ENCODE data around the gene FGF8. TPM values are rescaled to one million over a fixed set of nuclear protein-coding genes. Genes with fewer than 3 reads are reported as not detected.

FGF8 gene
- total RNA-seq, 1 experiment from 2014 or later, result not detected

GRCh38 chr10:101760510-101760909, 15.4 kb downstream of the FGF8 start:
- Histone ChIP-seq H4K20me1 (ENCODE audit: low read length) (no peaks in the 10 kb centered on the region), H3K9ac (ENCODE audit: low read length) (no peak overlapping the region), H3F3A (ENCODE audit: low read length, unreplicated experiment) (no peaks in the 10 kb centered on the region), H3K27ac (ENCODE audit: low read length) (no peak overlapping the region), H3K4me2 (ENCODE audit: low read length) (no peak overlapping the region), H2AFZ (ENCODE audit: low read length) (no peak overlapping the region), H3K4me3 (ENCODE audit: low read length) (no peak overlapping the region), H3K79me2 (ENCODE audit: low read length) (no peaks in the 10 kb centered on the region), H3K4me1 (ENCODE audit: insufficient read depth, low read length) (no peaks in the 10 kb centered on the region), H3K9me2 (replicated peaks; ENCODE audit: low read length) (no peaks in the 10 kb centered on the region), H3K9me3 (ENCODE audit: low read length) (no peaks in the 10 kb centered on the region), H3K36me3 (ENCODE audit: low read depth, low read length) (no peaks in the 10 kb centered on the region), H3K27me3 (ENCODE audit: low read length) (no peaks in the 10 kb centered on the region)
- ChIA-PET CTCF (no interaction called here), POLR2A (ENCODE audit: unreplicated experiment) (no interaction called here)
- ATAC-seq (no peak), DNase-seq (no peak)
- intact Hi-C loops (cut with micrococcal nuclease), result no loop called here
- no TSS peak for BruUV-seq (replicated peaks)
- TF ChIP-seq EZH2 (IDR thresholded peaks at IDR 0.05; ENCODE audit: low read length, unreplicated experiment) (no peak), EZH2phosphoT487 (IDR thresholded peaks at IDR 0.05; ENCODE audit: borderline replicate concordance, low read length) (no peak)
- TF ChIP-seq, protein P1, sequence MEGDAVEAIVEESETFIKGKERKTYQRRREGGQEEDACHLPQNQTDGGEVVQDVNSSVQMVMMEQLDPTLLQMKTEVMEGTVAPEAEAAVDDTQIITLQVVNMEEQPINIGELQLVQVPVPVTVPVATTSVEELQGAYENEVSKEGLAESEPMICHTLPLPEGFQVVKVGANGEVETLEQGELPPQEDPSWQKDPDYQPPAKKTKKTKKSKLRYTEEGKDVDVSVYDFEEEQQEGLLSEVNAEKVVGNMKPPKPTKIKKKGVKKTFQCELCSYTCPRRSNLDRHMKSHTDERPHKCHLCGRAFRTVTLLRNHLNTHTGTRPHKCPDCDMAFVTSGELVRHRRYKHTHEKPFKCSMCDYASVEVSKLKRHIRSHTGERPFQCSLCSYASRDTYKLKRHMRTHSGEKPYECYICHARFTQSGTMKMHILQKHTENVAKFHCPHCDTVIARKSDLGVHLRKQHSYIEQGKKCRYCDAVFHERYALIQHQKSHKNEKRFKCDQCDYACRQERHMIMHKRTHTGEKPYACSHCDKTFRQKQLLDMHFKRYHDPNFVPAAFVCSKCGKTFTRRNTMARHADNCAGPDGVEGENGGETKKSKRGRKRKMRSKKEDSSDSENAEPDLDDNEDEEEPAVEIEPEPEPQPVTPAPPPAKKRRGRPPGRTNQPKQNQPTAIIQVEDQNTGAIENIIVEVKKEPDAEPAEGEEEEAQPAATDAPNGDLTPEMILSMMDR (conservative IDR thresholded peaks at IDR 0.05; ENCODE audit: low read depth, low read length), result no peak

GRCh38 chr10:101759309-101760247, 16.3 kb downstream of the FGF8 start:
- ATAC-seq (no peak), DNase-seq (no peak)
- ChIA-PET CTCF (interaction anchor here (0.6 kb wide), 1 partner anchor 50 kb away, joined by 4 read pairs; no protein-coding TSS in a partner anchor), POLR2A (ENCODE audit: unreplicated experiment) (no interaction called here)
- Histone ChIP-seq H3K4me1 (ENCODE audit: insufficient read depth, low read length) (no peaks in the 10 kb centered on the region), H3K9ac (ENCODE audit: low read length) (no peak overlapping the region), H3K36me3 (ENCODE audit: low read depth, low read length) (no peaks in the 10 kb centered on the region), H3K9me2 (replicated peaks; ENCODE audit: low read length) (no peaks in the 10 kb centered on the region), H3K79me2 (ENCODE audit: low read length) (no peaks in the 10 kb centered on the region), H3K4me3 (ENCODE audit: low read length) (no peak overlapping the region), H3K4me2 (ENCODE audit: low read length) (no peak overlapping the region), H3F3A (ENCODE audit: low read length, unreplicated experiment) (no peaks in the 10 kb centered on the region), H3K9me3 (ENCODE audit: low read length) (no peaks in the 10 kb centered on the region), H3K27ac (ENCODE audit: low read length) (no peak overlapping the region), H2AFZ (ENCODE audit: low read length) (no peak overlapping the region), H3K27me3 (ENCODE audit: low read length) (no peaks in the 10 kb centered on the region), H4K20me1 (ENCODE audit: low read length) (no peaks in the 10 kb centered on the region)
- BruUV-seq (replicated peaks), result no TSS peak
- intact Hi-C loops (cut with micrococcal nuclease), result no loop called here
- TF ChIP-seq, protein P1 (conservative IDR thresholded peaks at IDR 0.05; ENCODE audit: low read depth, low read length), result no peak
- no peak for TF ChIP-seq EZH2phosphoT487 (IDR thresholded peaks at IDR 0.05; ENCODE audit: borderline replicate concordance, low read length)
- no peak for TF ChIP-seq EZH2 (IDR thresholded peaks at IDR 0.05; ENCODE audit: low read length, unreplicated experiment)

DNA sequence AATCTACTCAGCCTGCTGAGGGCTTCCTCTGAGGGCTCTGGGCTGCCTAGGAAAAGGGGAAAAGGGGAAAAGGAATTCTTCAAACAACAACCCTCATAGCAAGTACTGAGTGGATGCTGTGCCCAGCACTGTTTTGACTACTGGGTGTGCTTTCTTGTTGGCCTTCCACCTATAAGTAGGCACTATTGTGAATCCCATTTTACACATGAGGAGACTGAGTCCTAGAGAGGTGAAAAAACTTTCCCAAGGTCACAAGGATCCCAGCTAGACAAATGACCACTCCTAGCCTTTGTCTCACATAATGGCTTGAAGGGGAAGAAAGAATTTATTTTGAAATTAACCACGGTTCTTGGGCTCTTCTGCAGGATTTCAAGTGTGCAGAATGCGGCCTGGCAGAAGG, 17.1 kb downstream of the FGF8 start:
- Histone ChIP-seq H3K9ac (ENCODE audit: low read length) (no peak overlapping the region), H3K27me3 (ENCODE audit: low read length) (0 out of 2 replicates have a peak, but pooled peaks cover 5% of the 10 kb centered on the region), H3K9me2 (replicated peaks; ENCODE audit: low read length) (no peaks in the 10 kb centered on the region), H3K79me2 (ENCODE audit: low read length) (no peaks in the 10 kb centered on the region), H4K20me1 (ENCODE audit: low read length) (no peaks in the 10 kb centered on the region), H3K9me3 (ENCODE audit: low read length) (no peaks in the 10 kb centered on the region), H3K27ac (ENCODE audit: low read length) (no peak overlapping the region), H3F3A (ENCODE audit: low read length, unreplicated experiment) (no peaks in the 10 kb centered on the region), H2AFZ (ENCODE audit: low read length) (no peak overlapping the region), H3K4me1 (ENCODE audit: insufficient read depth, low read length) (no peaks in the 10 kb centered on the region), H3K4me2 (ENCODE audit: low read length) (no peak overlapping the region), H3K36me3 (ENCODE audit: low read depth, low read length) (no peaks in the 10 kb centered on the region), H3K4me3 (ENCODE audit: low read length) (no peak overlapping the region)
- TF ChIP-seq EZH2phosphoT487 (IDR thresholded peaks at IDR 0.05; ENCODE audit: borderline replicate concordance, low read length), result no peak
- no peak for TF ChIP-seq EZH2 (IDR thresholded peaks at IDR 0.05; ENCODE audit: low read length, unreplicated experiment)
- TF ChIP-seq, protein P1 (conservative IDR thresholded peaks at IDR 0.05; ENCODE audit: low read depth, low read length), result no peak
- intact Hi-C loops (cut with micrococcal nuclease), result no loop called here
- no TSS peak for BruUV-seq (replicated peaks)
- DNase-seq (no peak), ATAC-seq (no peak)
- POLR2A ChIA-PET (ENCODE audit: unreplicated experiment), result no interaction called here
- CTCF ChIA-PET, result no interaction called here
